OCI-LY3 (cell line): ENCODE results near the gene SOX1.

Source experiments
- EZH2phosphoT487 ChIP-seq: fragments of 200-600 bp; shearing (Covaris generic); IDR thresholded peaks from 2 replicates; pipeline ENCODE4 v1.6.1; 2018; ENCODE audit warnings: antibody characterized with exemption, mixed run types, low read depth
- TF ChIP-seq, protein P1 (sequence below): fragments of 200-600, 300-600 bp; sonication (generic); IDR thresholded peaks from 2 replicates; pipeline ENCODE4 v1.5.1; 2014; ENCODE audit warnings: antibody characterized with exemption, low read length, low read depth

DNA sequence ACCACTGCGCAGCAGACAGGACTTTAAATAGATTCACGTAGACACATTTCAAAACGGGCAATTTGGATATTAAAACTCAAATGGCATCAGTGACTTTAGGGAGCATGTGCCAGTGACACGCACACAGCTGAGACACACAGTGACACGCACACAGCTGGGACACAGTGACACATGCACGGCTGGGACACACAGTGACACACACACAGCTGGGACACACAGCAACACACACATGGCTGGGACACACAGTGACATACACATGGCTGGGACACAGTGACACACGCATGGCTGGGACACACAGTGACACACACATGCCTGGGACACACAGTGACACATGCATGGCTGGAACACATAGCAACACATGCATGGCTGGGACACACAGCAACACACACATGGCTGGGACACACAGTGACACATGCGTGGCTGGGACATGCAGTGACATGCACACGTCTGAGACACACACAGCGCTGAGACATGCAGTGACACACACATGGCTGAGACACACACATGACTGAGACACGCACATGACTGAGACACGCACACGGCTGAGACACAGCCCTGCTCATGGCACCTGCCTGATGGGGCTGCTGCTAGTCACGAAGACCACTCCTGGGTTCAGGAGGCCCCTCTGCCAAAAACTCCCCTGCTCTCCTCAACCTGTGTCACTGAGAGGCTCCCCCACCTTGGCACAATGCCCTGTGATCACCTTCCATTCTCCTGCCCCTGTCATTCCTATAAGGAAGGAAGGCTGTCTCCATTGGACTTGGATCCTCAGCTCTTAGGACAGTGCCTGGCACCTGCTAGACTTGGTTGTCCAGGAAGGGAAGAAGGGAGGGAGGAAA lies 52.5 kb downstream of the SOX1 start:
- TF ChIP-seq, protein P1, sequence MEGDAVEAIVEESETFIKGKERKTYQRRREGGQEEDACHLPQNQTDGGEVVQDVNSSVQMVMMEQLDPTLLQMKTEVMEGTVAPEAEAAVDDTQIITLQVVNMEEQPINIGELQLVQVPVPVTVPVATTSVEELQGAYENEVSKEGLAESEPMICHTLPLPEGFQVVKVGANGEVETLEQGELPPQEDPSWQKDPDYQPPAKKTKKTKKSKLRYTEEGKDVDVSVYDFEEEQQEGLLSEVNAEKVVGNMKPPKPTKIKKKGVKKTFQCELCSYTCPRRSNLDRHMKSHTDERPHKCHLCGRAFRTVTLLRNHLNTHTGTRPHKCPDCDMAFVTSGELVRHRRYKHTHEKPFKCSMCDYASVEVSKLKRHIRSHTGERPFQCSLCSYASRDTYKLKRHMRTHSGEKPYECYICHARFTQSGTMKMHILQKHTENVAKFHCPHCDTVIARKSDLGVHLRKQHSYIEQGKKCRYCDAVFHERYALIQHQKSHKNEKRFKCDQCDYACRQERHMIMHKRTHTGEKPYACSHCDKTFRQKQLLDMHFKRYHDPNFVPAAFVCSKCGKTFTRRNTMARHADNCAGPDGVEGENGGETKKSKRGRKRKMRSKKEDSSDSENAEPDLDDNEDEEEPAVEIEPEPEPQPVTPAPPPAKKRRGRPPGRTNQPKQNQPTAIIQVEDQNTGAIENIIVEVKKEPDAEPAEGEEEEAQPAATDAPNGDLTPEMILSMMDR, result no peak
- no peak for TF ChIP-seq EZH2phosphoT487
